Measurements from ENCODE around the gene NID1.

The NID1 gene

GRCh38 chr1:236082526-236082925 lies 17.6 kb upstream of the NID1 start:
- DNase-seq (ENCODE audit: low read depth in 1 of 2, low spot score in 1 of 2): no peak
- H3K27ac ChIP-seq (replicated peaks): no peak overlapping the region
- TF ChIP-seq CTCF (IDR thresholded peaks at IDR 0.05; ENCODE audit: insufficient read depth, low read length) (no peak), GABPA (IDR thresholded peaks at IDR 0.05; ENCODE audit: low read depth) (no peak), REST (IDR thresholded peaks at IDR 0.05; ENCODE audit: insufficient replicate concordance, low read depth) (no peak), SPI1 (IDR thresholded peaks at IDR 0.05; ENCODE audit: borderline replicate concordance, low read depth) (no peak), POLR2AphosphoS5 (IDR thresholded peaks at IDR 0.05; ENCODE audit: low read depth) (no peak)

GRCh38 chr1:236081546-236082227 lies 16.8 kb upstream of the NID1 start:
- no peak overlapping the region for H3K27ac ChIP-seq (replicated peaks)

More at GRCh38 chr1:236082526-236082925, 17.6 kb upstream of the NID1 start:
- no peak overlapping the region for H3K4me3 ChIP-seq (replicated peaks; ENCODE audit: insufficient read depth, low read length)
- H3K27me3 ChIP-seq (ENCODE audit: insufficient read depth, poor library complexity, severe bottlenecking): no peaks in the 10 kb centered on the region

More at GRCh38 chr1:236081546-236082227, 16.8 kb upstream of the NID1 start:
- H3K27me3 ChIP-seq (ENCODE audit: insufficient read depth, poor library complexity, severe bottlenecking): no peaks in the 10 kb centered on the region
- no peak for DNase-seq (ENCODE audit: low read depth in 1 of 2, low spot score in 1 of 2)
- H3K4me3 ChIP-seq (replicated peaks; ENCODE audit: insufficient read depth, low read length): no peak overlapping the region
- TF ChIP-seq GABPA (IDR thresholded peaks at IDR 0.05; ENCODE audit: low read depth): no peak
- TF ChIP-seq REST (IDR thresholded peaks at IDR 0.05; ENCODE audit: insufficient replicate concordance, low read depth): no peak
- TF ChIP-seq POLR2AphosphoS5 (IDR thresholded peaks at IDR 0.05; ENCODE audit: low read depth): no peak
- TF ChIP-seq CTCF (IDR thresholded peaks at IDR 0.05; ENCODE audit: insufficient read depth, low read length): no peak
- TF ChIP-seq SPI1 (IDR thresholded peaks at IDR 0.05; ENCODE audit: borderline replicate concordance, low read depth): no peak

Measured in HL-60 (cell line).